IMR-90 (cell line): ENCODE data around the gene RNF145. TPM values are rescaled to one million over a fixed set of nuclear protein-coding genes. Genes with fewer than 3 reads are reported as not detected.

Experiments used
- ATAC-seq: fragments of 200-7000 bp; cut with Tn5 transposase; 2 replicates; pipeline ENCODE4 v1.9.1; 2020; ENCODE audit warnings: low read depth, mild to moderate bottlenecking, moderate library complexity
- BruUV-seq: library from RNA; stranded (reverse); fragments of 400-500 nt; replicated peaks from 2 replicates; lab custom pipeline; 2021; lab: Mats Ljungman, UMichigan
- CTCF ChIA-PET: fragments of 300-600 bp; formaldehyde crosslinking; extraction: SDS; loops from one replicate; lab custom pipeline; 2021; ENCODE audit warnings: antibody characterized with exemption; lab: Yijun Ruan, JAX
- POLR2A ChIA-PET: fragments of 300-600 bp; sonication (Branson Sonifier 250); formaldehyde crosslinking; loops from one replicate; lab custom pipeline; 2022; ENCODE audit warnings: antibody characterized with exemption; ENCODE audit not compliant: unreplicated experiment; lab: Charles Lee
- DNase-seq: peaks from one replicate; pipeline ENCODE4 v3.0.0; 2013
- H2AFZ ChIP-seq: replicated peaks from 2 replicates; pipeline ENCODE3; 2013; ENCODE audit warnings: low read length, mild to moderate bottlenecking; ENCODE audit not compliant: poor library complexity
- H2AK5ac ChIP-seq: 2 replicates; pipeline ENCODE4 v1.6.1; 2013; ENCODE audit warnings: low read depth, low read length, inconsistent platforms
- H2AK9ac ChIP-seq: replicated peaks from 2 replicates; pipeline ENCODE3; 2013; ENCODE audit warnings: mild to moderate bottlenecking, low read depth, low read length, moderate library complexity; ENCODE audit not compliant: poor library complexity
- H2BK120ac ChIP-seq: 2 replicates; pipeline ENCODE4 v1.6.1; 2013; ENCODE audit warnings: low read depth, low read length, inconsistent platforms
- H2BK15ac ChIP-seq: 3 replicates; pipeline ENCODE4 v1.6.1; 2013; ENCODE audit warnings: low read depth, low read length, inconsistent platforms
- H2BK20ac ChIP-seq: 2 replicates; pipeline ENCODE4 v1.6.1; 2013; ENCODE audit warnings: low read depth, mild to moderate bottlenecking, inconsistent platforms, low read length, moderate library complexity
- H2BK5ac ChIP-seq: 2 replicates; pipeline ENCODE4 v1.6.1; 2013; ENCODE audit warnings: mild to moderate bottlenecking, low read depth, low read length, inconsistent platforms; ENCODE audit not compliant: poor library complexity, severe bottlenecking
- H3K14ac ChIP-seq: replicated peaks from 2 replicates; pipeline ENCODE4 v1.6.1; 2013; ENCODE audit warnings: low read depth, low read length, inconsistent platforms
- H3K18ac ChIP-seq: 2 replicates; pipeline ENCODE4 v1.6.1; 2013; ENCODE audit warnings: low read depth, low read length, control low read depth
- H3K23ac ChIP-seq: 2 replicates; pipeline ENCODE4 v1.6.1; 2013; ENCODE audit warnings: low read depth, low read length, inconsistent platforms
- H3K27ac ChIP-seq: 2 replicates; pipeline ENCODE4 v1.5.1; 2013; ENCODE audit warnings: mild to moderate bottlenecking, control low read depth, low read length; ENCODE audit not compliant: insufficient read depth
- H3K27me3 ChIP-seq: 2 replicates; pipeline ENCODE4 v1.6.1; 2013; ENCODE audit warnings: low read length; ENCODE audit not compliant: control insufficient read depth, insufficient read depth
- H3K36me3 ChIP-seq: 2 replicates; pipeline ENCODE4 v1.6.1; 2013; ENCODE audit warnings: low read length, mixed read lengths; ENCODE audit not compliant: control insufficient read depth, insufficient read depth
- H3K4ac ChIP-seq: 2 replicates; pipeline ENCODE4 v1.6.1; 2013; ENCODE audit warnings: low read depth, low read length, inconsistent platforms
- H3K4me1 ChIP-seq: 2 replicates; pipeline ENCODE4 v1.6.1; 2013; ENCODE audit warnings: low read length, mixed read lengths; ENCODE audit not compliant: control insufficient read depth, insufficient read depth
- H3K4me2 ChIP-seq: 2 replicates; pipeline ENCODE4 v1.6.1; 2013; ENCODE audit warnings: low read depth, mild to moderate bottlenecking, control low read depth, low read length, moderate library complexity
- H3K4me3 ChIP-seq: 2 replicates; pipeline ENCODE4 v1.5.1; 2013; ENCODE audit warnings: low read depth, mild to moderate bottlenecking, control low read depth, low read length, moderate library complexity; ENCODE audit not compliant: insufficient read depth
- H3K56ac ChIP-seq: 2 replicates; pipeline ENCODE4 v1.6.1; 2013; ENCODE audit warnings: low read length, inconsistent platforms; ENCODE audit not compliant: insufficient read depth; ENCODE audit errors: extremely low read depth
- H3K79me1 ChIP-seq, 2 experiments: 2 replicates each; pipeline ENCODE4 v1.6.1; 2013; ENCODE audit warnings: low read length in 2 of 2, inconsistent platforms in 1 of 2, low read depth in 1 of 2
- H3K9ac ChIP-seq: 2 replicates; pipeline ENCODE4 v1.6.1; 2013; ENCODE audit warnings: low read depth, low read length, control low read depth
- H3K9me1 ChIP-seq: 2 replicates; pipeline ENCODE4 v1.6.1; 2013; ENCODE audit warnings: low read length, inconsistent platforms; ENCODE audit not compliant: insufficient read depth
- H3K9me3 ChIP-seq: 2 replicates; pipeline ENCODE4 v1.6.1; 2013; ENCODE audit warnings: low read length; ENCODE audit not compliant: control insufficient read depth, insufficient read depth
- H4K20me1 ChIP-seq: 2 replicates; pipeline ENCODE4 v1.6.1; 2013; ENCODE audit warnings: low read length, inconsistent platforms; ENCODE audit not compliant: insufficient read depth
- H4K5ac ChIP-seq: 2 replicates; pipeline ENCODE4 v1.6.1; 2013; ENCODE audit warnings: mild to moderate bottlenecking, low read depth, low read length, control low read depth
- H4K8ac ChIP-seq, 2 experiments: 2 replicates each; pipeline ENCODE4 v1.6.1; 2013; ENCODE audit warnings: low read depth in 2 of 2, low read length in 2 of 2, control low read depth in 1 of 2, inconsistent platforms in 1 of 2
- H4K91ac ChIP-seq: 2 replicates; pipeline ENCODE4 v1.6.1; 2013; ENCODE audit warnings: low read depth, low read length, inconsistent platforms; ENCODE audit not compliant: insufficient read depth
- CEBPB ChIP-seq: IDR thresholded peaks from 2 replicates; pipeline ENCODE4 v1.6.1; 2012; ENCODE audit warnings: low read depth, low read length, improper control_type of control experiment
- CHD1 ChIP-seq: IDR thresholded peaks from 2 replicates; pipeline ENCODE4 v1.6.1; 2012; ENCODE audit warnings: low read depth, low read length, improper control_type of control experiment
- FOS ChIP-seq: fragments of 150-350 bp; IDR thresholded peaks from 2 replicates; pipeline ENCODE4 v1.6.1; 2016; ENCODE audit warnings: low read depth, low read length
- MAFK ChIP-seq: IDR thresholded peaks from 2 replicates; pipeline ENCODE4 v1.6.1; 2012; ENCODE audit warnings: low read depth, low read length, improper control_type of control experiment
- MAZ ChIP-seq: IDR thresholded peaks from 2 replicates; pipeline ENCODE4 v1.6.1; 2012; ENCODE audit warnings: low read depth, mild to moderate bottlenecking, low read length, improper control_type of control experiment, moderate library complexity, borderline replicate concordance
- MXI1 ChIP-seq: IDR thresholded peaks from 2 replicates; pipeline ENCODE4 v1.6.1; 2012; ENCODE audit warnings: low read depth, mild to moderate bottlenecking, low read length, moderate library complexity, borderline replicate concordance
- NFE2L2 ChIP-seq: fragments of 150-350 bp; IDR thresholded peaks from 2 replicates; pipeline ENCODE4 v1.6.1; 2016; ENCODE audit warnings: low read depth, mild to moderate bottlenecking, low read length
- POLR2A ChIP-seq: IDR thresholded peaks from 2 replicates; pipeline ENCODE4 v1.6.1; 2012; ENCODE audit warnings: mild to moderate bottlenecking, low read depth, low read length
- RAD21 ChIP-seq: IDR thresholded peaks from 2 replicates; pipeline ENCODE4 v1.6.1; 2012; ENCODE audit warnings: low read length, improper control_type of control experiment
- RCOR1 ChIP-seq: IDR thresholded peaks from 2 replicates; pipeline ENCODE4 v1.6.1; 2012; ENCODE audit warnings: mild to moderate bottlenecking, low read length, improper control_type of control experiment; ENCODE audit not compliant: insufficient replicate concordance
- RFX5 ChIP-seq: IDR thresholded peaks from 2 replicates; pipeline ENCODE4 v1.8.0; 2012; ENCODE audit warnings: low read depth, mild to moderate bottlenecking, low read length, moderate library complexity
- SMC3 ChIP-seq: fragments of 150-350 bp; IDR thresholded peaks from 2 replicates; pipeline ENCODE4 v1.6.1; 2016; ENCODE audit warnings: low read depth, mild to moderate bottlenecking, antibody characterized with exemption, low read length, moderate library complexity
- WGBS, 2 experiments: methylation state at CpG; one replicate each; pipeline versions ENCODE4 v1.1.5 to v1.1.7; 2013; ENCODE audit warnings: missing lambda C conversion rate in 2 of 2; ENCODE audit not compliant: insufficient read length in 1 of 2; ENCODE audit errors: extremely low coverage in 2 of 2; 5-methylcytosine and 5-hydroxymethylcytosine counted together
- dilution Hi-C: fragments of 300-500 bp; cut with HindIII; formaldehyde crosslinking; loops from one replicate; pipeline ENCODE4 v1.14.3; 2018; ENCODE audit warnings: low sequenced_read_pairs; ENCODE audit not compliant: unreplicated experiment
- in situ Hi-C: fragments of 300-500 bp; cut with MboI; formaldehyde crosslinking; loops from 3 replicates; pipeline ENCODE4 v1.14.3; 2019; ENCODE audit warnings: low sequenced_read_pairs, inconsistent platforms, mixed read lengths
- intact Hi-C: fragments of 100-400 bp; cut with micrococcal nuclease; formaldehyde crosslinking; loops from 2 replicates; pipeline ENCODE4 v1.10.0; 2022
- polyA plus RNA-seq, 3 experiments: library from polyadenylated mRNA; depleted of rRNA; stranded (reverse); fragments of >200 nt; gene quantifications; 2 replicates each; pipeline ENCODE4 v1.2.3, GENCODE V29; 2012; ENCODE audit warnings: low replicate concordance in 1 of 3
- total RNA-seq: library from RNA; depleted of rRNA; stranded (reverse); fragments of >200 nt; gene quantifications from 2 replicates; pipeline ENCODE4 v1.2.3, GENCODE V29; 2012
- TF ChIP-seq, protein P1 (sequence below): conservative IDR thresholded peaks from 2 replicates; pipeline ENCODE4 v1.5.1; 2012; ENCODE audit warnings: mild to moderate bottlenecking, low read depth, low read length, improper control_type of control experiment
- TF ChIP-seq, protein P2 (sequence below): fragments of 150-350 bp; IDR thresholded peaks from 2 replicates; pipeline ENCODE4 v1.6.1; 2016; ENCODE audit warnings: low read depth, mild to moderate bottlenecking, low read length, moderate library complexity, borderline replicate concordance
- TF ChIP-seq, protein P3 (sequence below): fragments of 150-350 bp; IDR thresholded peaks from 2 replicates; pipeline ENCODE4 v1.6.1; 2017; ENCODE audit warnings: mild to moderate bottlenecking, antibody characterized with exemption, low read length, low read depth

The RNF145 gene
- total and polyA plus RNA-seq, 2 of the 4 experiments (the other 2 are of a cell fraction): 50.0 to 57.0 TPM

DNA sequence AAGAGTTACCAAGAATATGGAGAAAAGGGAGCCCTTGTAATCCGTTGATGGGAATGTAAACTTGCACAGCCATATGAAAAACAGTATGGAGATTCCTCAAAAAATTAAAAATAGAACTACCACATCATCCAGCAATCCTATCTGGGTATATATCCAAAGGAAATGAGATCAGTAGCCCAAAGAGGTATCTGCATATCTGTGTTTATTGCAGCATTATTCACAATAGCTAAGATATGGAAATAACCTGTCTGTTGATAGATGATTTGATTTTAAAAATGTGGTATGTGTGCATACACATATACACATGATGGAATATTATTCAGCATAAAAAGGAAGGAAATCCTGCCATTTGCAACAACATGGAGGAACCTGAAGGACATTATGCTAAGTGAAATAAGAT, 61.4 kb downstream of the RNF145 start:
- Histone ChIP-seq H3K4me2 (no peak overlapping the region), H2BK5ac (no peak overlapping the region), H3K4me3 (no peak overlapping the region), H3K9ac (no peak overlapping the region), H4K91ac (no peak overlapping the region), H4K8ac (no peak overlapping the region), H2BK120ac (no peak overlapping the region), H3K27ac (no peak overlapping the region), H3K23ac (no peak overlapping the region), H3K27me3 (peaks cover 3% of the 10 kb centered on the region; the same call in 1 of the 2 replicates), H2BK15ac (no peak overlapping the region), H4K20me1 (no peaks in the 10 kb centered on the region), H3K4ac (no peak overlapping the region), H3K9me1 (no peaks in the 10 kb centered on the region), H4K5ac (no peak overlapping the region), H3K56ac (no peak overlapping the region), H3K14ac (no peak overlapping the region), H2AK5ac (no peak overlapping the region), H3K79me1 (no peaks in the 10 kb centered on the region), H2AK9ac (no peak overlapping the region), H2AFZ (no peak overlapping the region), H3K36me3 (no peaks in the 10 kb centered on the region), H3K4me1 (no peaks in the 10 kb centered on the region), H3K9me3 (no peaks in the 10 kb centered on the region), H2BK20ac (no peak overlapping the region), H3K18ac (no peak overlapping the region)
- dilution Hi-C loops: loop anchor here (25.0 kb wide), 1 partner anchor 461 kb away; no protein-coding TSS in a partner anchor
- intact Hi-C loops: no loop called here
- no CpG with 5 or more reads among the region's 1 CpG for WGBS, 2 experiments
- BruUV-seq: no TSS peak
- TF ChIP-seq, protein P1, sequence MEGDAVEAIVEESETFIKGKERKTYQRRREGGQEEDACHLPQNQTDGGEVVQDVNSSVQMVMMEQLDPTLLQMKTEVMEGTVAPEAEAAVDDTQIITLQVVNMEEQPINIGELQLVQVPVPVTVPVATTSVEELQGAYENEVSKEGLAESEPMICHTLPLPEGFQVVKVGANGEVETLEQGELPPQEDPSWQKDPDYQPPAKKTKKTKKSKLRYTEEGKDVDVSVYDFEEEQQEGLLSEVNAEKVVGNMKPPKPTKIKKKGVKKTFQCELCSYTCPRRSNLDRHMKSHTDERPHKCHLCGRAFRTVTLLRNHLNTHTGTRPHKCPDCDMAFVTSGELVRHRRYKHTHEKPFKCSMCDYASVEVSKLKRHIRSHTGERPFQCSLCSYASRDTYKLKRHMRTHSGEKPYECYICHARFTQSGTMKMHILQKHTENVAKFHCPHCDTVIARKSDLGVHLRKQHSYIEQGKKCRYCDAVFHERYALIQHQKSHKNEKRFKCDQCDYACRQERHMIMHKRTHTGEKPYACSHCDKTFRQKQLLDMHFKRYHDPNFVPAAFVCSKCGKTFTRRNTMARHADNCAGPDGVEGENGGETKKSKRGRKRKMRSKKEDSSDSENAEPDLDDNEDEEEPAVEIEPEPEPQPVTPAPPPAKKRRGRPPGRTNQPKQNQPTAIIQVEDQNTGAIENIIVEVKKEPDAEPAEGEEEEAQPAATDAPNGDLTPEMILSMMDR: no peak
- TF ChIP-seq RCOR1 (no peak), FOS (no peak), NFE2L2 (no peak), RFX5 (no peak), SMC3 (no peak), MAFK (no peak), RAD21 (no peak), CEBPB (no peak), MAZ (no peak), CHD1 (no peak), MXI1 (no peak), POLR2A (no peak)
- TF ChIP-seq, protein P2, sequence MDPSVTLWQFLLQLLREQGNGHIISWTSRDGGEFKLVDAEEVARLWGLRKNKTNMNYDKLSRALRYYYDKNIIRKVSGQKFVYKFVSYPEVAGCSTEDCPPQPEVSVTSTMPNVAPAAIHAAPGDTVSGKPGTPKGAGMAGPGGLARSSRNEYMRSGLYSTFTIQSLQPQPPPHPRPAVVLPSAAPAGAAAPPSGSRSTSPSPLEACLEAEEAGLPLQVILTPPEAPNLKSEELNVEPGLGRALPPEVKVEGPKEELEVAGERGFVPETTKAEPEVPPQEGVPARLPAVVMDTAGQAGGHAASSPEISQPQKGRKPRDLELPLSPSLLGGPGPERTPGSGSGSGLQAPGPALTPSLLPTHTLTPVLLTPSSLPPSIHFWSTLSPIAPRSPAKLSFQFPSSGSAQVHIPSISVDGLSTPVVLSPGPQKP: no peak
- TF ChIP-seq, protein P3, sequence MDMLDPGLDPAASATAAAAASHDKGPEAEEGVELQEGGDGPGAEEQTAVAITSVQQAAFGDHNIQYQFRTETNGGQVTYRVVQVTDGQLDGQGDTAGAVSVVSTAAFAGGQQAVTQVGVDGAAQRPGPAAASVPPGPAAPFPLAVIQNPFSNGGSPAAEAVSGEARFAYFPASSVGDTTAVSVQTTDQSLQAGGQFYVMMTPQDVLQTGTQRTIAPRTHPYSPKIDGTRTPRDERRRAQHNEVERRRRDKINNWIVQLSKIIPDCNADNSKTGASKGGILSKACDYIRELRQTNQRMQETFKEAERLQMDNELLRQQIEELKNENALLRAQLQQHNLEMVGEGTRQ: no peak
- CTCF ChIA-PET: interaction anchor here (0.7 to 1.3 kb wide), 2 partner anchors 141 to 169 kb away, joined by 3 to 4 read pairs; no protein-coding TSS in a partner anchor
- ATAC-seq: no peak
- POLR2A ChIA-PET: no interaction called here
- DNase-seq: no peak
- in situ Hi-C loops: no loop called here
